K562 (cell line): ENCODE data around the gene ADARB2.

Experiments used
- CHD1 ChIP-seq: fragments of 200-600 bp; sonication (generic); IDR thresholded peaks from one replicate; pipeline ENCODE4 v1.6.1; 2012; ENCODE audit warnings: mild to moderate bottlenecking, moderate library complexity, low read length, inconsistent platforms
- FOSL1 ChIP-seq: fragments of 200-800 bp; sonication (Bioruptor generic); conservative IDR thresholded peaks from 2 replicates; pipeline ENCODE4 v1.6.1; 2016; ENCODE audit warnings: missing genetic modification characterization, missing compliant biosample characterization
- RNF2 ChIP-seq: sonication (generic); IDR thresholded peaks from 2 replicates; pipeline ENCODE4 v1.6.1; 2016
- SP2 ChIP-seq: IDR thresholded peaks from 2 replicates; pipeline ENCODE4 v1.6.1; 2011; ENCODE audit warnings: mild to moderate bottlenecking, low read depth, low read length, moderate library complexity; ENCODE audit not compliant: poor library complexity, severe bottlenecking; ENCODE audit errors: extremely low read depth
- TCF7 ChIP-seq: sonication (generic); IDR thresholded peaks from 2 replicates; pipeline ENCODE4 v1.6.1; 2016; ENCODE audit warnings: antibody characterized with exemption, borderline replicate concordance
- TEAD1 ChIP-seq, 2 experiments: fragments of 450-650 bp in 1 of 2; sonication (generic) in 1 of 2; formaldehyde crosslinking; IDR thresholded peaks; 2 replicates each; pipeline versions ENCODE4 v1.4.0 to v1.8.0; 2020 to 2022; ENCODE audit warnings: mild to moderate bottlenecking in 2 of 2, missing genetic modification reagents in 1 of 2
- ZNF280B ChIP-seq: fragments of 250-450 bp; sonication (Bioruptor Pico); IDR thresholded peaks from 2 replicates; pipeline ENCODE4 v1.5.1; 2021; ENCODE audit warnings: mild to moderate bottlenecking

- no peak for TF ChIP-seq TEAD1 (CRISPR knock-in tag; IDR thresholded peaks at IDR 0.05)
- TF ChIP-seq TCF7, result no peak
- no peak for TF ChIP-seq SP2
- no peak for TF ChIP-seq CHD1
- no peak for TF ChIP-seq ZNF280B (CRISPR knock-in tag)
- no peak for TF ChIP-seq FOSL1 (tag)
- no peak for TF ChIP-seq RNF2
Measured at GRCh38 chr10:1486841-1487687, 250.3 kb downstream of the ADARB2 start.
